Esophagus squamous epithelium (tissue), 4 donors: ENCODE data around the gene LEKR1. TPM values are rescaled to one million over a fixed set of nuclear protein-coding genes. Genes with fewer than 3 reads are reported as not detected.

ENCODE experiments used
- small RNA-seq, 4 donors: library from RNA; depleted of rRNA; stranded (forward); fragments of <200 nt; gene quantifications; one replicate each; pipeline ENCODE3, GENCODE V24; 2016
- total RNA-seq, 4 donors: library from RNA; depleted of rRNA; stranded (reverse); fragments of >200 nt; gene quantifications; one replicate each; pipeline ENCODE4 v1.1.0, GENCODE V29; 2016

The LEKR1 gene
- total RNA-seq, 4 donors from 2014 or later: 0.15 to 1.1 (median 0.57) TPM; not detected in 1

Small RNAs within 50 kb of the gene (small RNA-seq; reads per million reads assigned to genes)
- gene KLF3P2: 0 reads per million in 4 donors

Other genes starting within 250 kb of the LEKR1 start
- 10 to 100 TPM; 28.0 to 40.4 (median 38.0) TPM for gene TIPARP, start 151.8 kb upstream of the LEKR1 start, total RNA-seq